ENCODE data around the gene GNPTAB.
"Not testable (repeated sequence)": the region's sequence is repeated elsewhere in the genome, so short reads cannot be mapped to it uniquely, and the experiment has no call there.

GNPTAB gene

DNA sequence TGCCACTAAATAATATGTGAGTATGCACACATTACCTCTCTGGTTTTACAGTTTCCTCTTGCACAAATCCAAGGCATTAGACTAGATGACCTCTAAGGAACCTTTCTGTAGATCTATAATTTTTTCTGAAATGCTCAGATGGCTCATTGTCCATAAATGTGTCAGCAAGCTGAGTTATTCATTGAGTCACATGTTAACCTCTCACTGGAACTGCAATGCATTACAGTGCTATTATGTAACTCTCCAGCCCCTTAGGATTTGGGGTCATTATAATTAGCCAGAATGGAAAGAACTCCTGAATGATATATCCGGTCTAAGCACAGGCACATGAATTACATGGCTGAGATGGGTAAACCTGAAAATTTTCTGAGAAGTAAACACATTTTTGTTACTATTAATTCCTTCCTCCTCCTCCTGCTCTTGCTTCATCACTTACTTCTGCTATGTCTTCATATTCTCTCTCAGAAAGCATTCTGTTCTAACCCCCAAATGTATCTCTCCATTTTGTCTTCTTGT is 26.3 kb upstream of the GNPTAB start:
- peak; percentile 72 for DNase-seq (ENCODE audit: low read depth)
- H3K4me3 ChIP-seq (ENCODE audit: low read length): no peak overlapping the region
- TF ChIP-seq, protein P1, sequence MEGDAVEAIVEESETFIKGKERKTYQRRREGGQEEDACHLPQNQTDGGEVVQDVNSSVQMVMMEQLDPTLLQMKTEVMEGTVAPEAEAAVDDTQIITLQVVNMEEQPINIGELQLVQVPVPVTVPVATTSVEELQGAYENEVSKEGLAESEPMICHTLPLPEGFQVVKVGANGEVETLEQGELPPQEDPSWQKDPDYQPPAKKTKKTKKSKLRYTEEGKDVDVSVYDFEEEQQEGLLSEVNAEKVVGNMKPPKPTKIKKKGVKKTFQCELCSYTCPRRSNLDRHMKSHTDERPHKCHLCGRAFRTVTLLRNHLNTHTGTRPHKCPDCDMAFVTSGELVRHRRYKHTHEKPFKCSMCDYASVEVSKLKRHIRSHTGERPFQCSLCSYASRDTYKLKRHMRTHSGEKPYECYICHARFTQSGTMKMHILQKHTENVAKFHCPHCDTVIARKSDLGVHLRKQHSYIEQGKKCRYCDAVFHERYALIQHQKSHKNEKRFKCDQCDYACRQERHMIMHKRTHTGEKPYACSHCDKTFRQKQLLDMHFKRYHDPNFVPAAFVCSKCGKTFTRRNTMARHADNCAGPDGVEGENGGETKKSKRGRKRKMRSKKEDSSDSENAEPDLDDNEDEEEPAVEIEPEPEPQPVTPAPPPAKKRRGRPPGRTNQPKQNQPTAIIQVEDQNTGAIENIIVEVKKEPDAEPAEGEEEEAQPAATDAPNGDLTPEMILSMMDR (conservative IDR thresholded peaks at IDR 0.05; ENCODE audit: low read depth, low read length): no peak

DNA sequence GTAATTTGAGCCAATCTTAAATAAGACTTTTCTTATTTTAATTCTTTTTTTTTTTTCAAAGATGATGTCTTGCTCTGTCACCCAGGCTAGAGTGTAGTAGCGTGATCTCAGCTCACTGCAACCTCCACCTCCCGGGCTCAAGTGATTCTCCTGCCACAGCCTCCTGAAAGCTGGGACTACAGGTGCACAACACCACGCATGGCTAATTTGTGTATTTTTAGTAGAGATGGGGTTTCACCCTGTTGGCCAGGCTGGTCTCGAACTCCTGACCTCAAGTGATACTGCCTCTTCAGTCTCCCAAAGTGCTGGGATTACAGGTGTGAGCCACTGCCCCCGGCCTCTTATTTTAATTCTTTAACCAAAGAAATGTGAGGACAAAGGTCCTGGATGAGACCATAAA is 25.9 kb upstream of the GNPTAB start:
- DNase-seq (ENCODE audit: low read depth); H3K4me3 ChIP-seq (ENCODE audit: low read length): not testable (repeated sequence)

DNA sequence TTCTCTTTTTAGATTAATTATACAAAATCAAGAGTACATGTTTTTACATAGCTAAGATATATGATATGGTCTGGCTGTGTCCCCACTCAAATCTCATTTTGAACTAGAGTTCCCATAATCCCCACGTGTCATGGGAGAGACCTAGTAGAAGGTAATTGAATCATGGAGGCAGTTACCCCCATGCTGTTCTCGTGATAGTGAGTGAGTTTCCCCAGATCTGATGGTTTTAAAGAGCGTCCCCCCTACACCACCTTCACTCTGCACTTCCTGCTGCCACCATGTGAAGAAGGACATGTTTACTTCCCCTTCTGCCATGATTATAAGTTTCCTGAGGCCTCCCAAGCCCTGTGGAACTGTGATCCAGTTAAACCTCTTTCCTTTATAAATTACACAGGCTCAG is 25.2 kb upstream of the GNPTAB start:
- DNase-seq (ENCODE audit: low read depth): no peak
- H3K4me3 ChIP-seq (ENCODE audit: low read length): no peak overlapping the region
- TF ChIP-seq, protein P1 (conservative IDR thresholded peaks at IDR 0.05; ENCODE audit: low read depth, low read length): no peak

DNA sequence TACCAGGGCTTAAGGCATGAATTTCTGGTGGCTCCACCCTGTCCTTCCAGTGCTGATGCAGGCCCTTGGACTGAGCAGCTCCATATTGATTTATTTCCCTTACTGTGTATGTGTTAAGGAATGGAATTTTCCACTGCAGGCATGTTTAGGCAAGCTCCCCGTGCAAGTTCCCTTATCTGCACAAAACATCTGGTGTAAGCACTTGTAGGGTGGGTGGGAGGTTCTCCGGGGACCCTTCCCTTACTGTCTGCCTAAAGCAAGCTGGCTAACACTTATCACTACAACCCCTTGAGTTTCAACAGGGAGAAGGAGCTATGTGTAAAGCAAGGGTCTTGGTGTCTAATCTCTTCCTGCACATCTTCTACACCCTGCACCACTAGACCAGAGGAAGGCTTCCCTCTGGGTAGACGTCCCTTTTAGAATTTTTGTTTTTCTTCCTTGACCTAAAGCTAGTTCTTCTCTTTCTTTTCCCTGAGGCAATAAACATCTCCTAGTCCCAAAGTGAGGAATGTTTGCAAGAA is 24.7 kb upstream of the GNPTAB start:
- DNase-seq (ENCODE audit: low read depth): no peak
- no peak overlapping the region for H3K4me3 ChIP-seq (ENCODE audit: low read length)
- TF ChIP-seq, protein P1 (conservative IDR thresholded peaks at IDR 0.05; ENCODE audit: low read depth, low read length): no peak

DNA sequence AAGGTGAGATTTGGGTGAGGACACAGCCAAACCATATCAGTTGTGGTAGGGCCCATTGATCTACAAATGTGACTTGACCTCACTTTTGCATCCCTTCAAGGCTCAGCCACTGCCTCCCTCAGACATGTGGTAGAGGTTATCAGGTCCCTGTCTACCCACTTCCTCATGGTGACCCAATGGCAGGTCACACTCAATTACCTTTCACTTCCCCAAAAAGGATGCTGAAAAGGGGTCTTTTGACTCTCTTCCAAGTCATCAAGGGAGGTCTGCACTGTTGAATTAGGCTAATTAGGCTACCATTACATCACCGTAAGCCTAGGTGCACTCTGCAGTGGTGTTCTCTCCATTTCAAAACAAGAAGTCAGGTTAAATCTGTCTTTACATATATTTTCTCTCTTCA is 24.0 kb upstream of the GNPTAB start:
- no peak overlapping the region for H3K4me3 ChIP-seq (ENCODE audit: low read length)
- DNase-seq (ENCODE audit: low read depth): no peak
- TF ChIP-seq, protein P1 (conservative IDR thresholded peaks at IDR 0.05; ENCODE audit: low read depth, low read length): no peak

DNA sequence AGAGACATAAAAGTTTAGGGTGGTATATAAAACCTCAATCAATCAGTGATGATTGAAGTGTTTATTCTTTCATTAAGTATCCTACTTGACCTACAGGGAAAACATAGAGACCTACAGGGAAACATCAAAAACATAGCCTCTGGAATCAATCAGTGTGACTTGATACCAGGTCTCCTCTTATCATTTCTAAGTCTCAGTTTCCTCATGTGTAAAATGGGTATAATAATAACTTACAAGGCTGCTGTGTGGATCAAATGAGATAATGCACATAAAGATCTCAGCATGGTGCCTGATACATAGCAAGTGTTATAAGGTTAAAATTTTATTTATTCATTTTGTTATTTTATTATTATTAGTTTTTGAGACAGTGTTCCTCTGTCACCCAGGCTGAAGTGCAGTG is 22.2 kb upstream of the GNPTAB start:
- TF ChIP-seq, protein P1 (conservative IDR thresholded peaks at IDR 0.05; ENCODE audit: low read depth, low read length): no peak
- H3K4me3 ChIP-seq (ENCODE audit: low read length): no peak overlapping the region
- DNase-seq (ENCODE audit: low read depth): no peak

- no peak overlapping the region for H3K4me3 ChIP-seq (ENCODE audit: low read length)
- no peak for DNase-seq (ENCODE audit: low read depth)
- TF ChIP-seq, protein P1 (conservative IDR thresholded peaks at IDR 0.05; ENCODE audit: low read depth, low read length): no peak
Observed at GRCh38 chr12:101850199-101850598, 19.4 kb upstream of the GNPTAB start.

All from retinal pigment epithelial cell (primary cell).